Sigmoid colon (tissue), 4 donors: ENCODE results near the gene COTL1.

Experiments
- POLR2AphosphoS5 ChIP-seq, 4 donors: sonication (generic); formaldehyde crosslinking; IDR thresholded peaks; one replicate each; pipeline ENCODE4 v1.6.1; 2017; ENCODE audit warnings: antibody characterized with exemption in 4 of 4
- TF ChIP-seq, protein P1 (sequence below), 4 experiments: fragments of 450-650 bp in 3 of 4; fragments of 200-600 bp in 1 of 4; IDR thresholded peaks; one replicate each; pipeline ENCODE4 v1.5.1; 2016 to 2019; ENCODE audit warnings: antibody characterized with exemption in 4 of 4, mild to moderate bottlenecking in 3 of 4, moderate library complexity in 2 of 4

DNA sequence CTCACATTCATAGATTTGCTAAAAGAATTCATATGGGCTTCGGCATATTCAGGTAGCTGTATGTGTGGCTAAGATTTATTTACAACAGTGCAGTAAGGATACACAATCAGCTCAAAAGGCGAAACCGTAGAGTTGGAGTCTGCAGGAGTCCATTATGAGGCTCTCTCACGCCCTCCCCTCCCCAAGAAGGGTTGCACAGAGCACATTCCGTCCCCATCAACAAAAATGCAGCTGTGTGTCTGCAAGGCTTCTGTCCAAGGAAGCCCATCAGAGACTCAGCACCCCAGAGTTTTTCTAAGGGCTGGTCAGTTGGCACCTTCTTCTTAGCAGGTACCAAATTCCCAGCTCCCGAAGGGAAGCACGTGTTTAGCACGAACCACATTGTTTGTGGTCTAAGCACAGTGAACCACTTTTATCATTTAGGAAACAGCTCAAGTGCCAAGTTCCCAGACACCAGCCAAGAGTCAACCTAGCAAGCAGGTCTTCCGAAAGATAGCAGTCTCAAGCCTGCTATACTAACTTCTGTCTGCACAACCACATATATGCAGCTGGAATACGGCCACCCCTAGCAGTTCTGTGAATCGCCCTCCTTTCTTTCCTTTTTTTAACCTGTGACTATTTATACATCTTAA, 84.9 kb downstream of the COTL1 start:
- TF ChIP-seq, protein P1, sequence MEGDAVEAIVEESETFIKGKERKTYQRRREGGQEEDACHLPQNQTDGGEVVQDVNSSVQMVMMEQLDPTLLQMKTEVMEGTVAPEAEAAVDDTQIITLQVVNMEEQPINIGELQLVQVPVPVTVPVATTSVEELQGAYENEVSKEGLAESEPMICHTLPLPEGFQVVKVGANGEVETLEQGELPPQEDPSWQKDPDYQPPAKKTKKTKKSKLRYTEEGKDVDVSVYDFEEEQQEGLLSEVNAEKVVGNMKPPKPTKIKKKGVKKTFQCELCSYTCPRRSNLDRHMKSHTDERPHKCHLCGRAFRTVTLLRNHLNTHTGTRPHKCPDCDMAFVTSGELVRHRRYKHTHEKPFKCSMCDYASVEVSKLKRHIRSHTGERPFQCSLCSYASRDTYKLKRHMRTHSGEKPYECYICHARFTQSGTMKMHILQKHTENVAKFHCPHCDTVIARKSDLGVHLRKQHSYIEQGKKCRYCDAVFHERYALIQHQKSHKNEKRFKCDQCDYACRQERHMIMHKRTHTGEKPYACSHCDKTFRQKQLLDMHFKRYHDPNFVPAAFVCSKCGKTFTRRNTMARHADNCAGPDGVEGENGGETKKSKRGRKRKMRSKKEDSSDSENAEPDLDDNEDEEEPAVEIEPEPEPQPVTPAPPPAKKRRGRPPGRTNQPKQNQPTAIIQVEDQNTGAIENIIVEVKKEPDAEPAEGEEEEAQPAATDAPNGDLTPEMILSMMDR (IDR thresholded peaks at IDR 0.05) = no peak
- TF ChIP-seq POLR2AphosphoS5 (IDR thresholded peaks at IDR 0.05) = no peak
